HEK293 (cell line): ENCODE data around the gene SLC38A9.

ENCODE experiments used
- KLF10 ChIP-seq: fragments of 450-650 bp; IDR thresholded peaks from 2 replicates; pipeline ENCODE4 v1.5.1; 2018; ENCODE audit warnings: missing biosample characterization, mild to moderate bottlenecking, missing genetic modification characterization
- RBAK ChIP-seq: fragments of 450-650 bp; formaldehyde crosslinking; IDR thresholded peaks from 2 replicates; pipeline ENCODE4 v1.5.1; 2016; ENCODE audit warnings: missing biosample characterization, missing genetic modification characterization
- YY1 ChIP-seq: fragments of 450-650 bp; formaldehyde crosslinking; IDR thresholded peaks from 2 replicates; pipeline ENCODE4 v1.5.1; 2018; ENCODE audit warnings: missing biosample characterization, missing genetic modification characterization
- ZBTB17 ChIP-seq: fragments of 450-650 bp; formaldehyde crosslinking; IDR thresholded peaks from 2 replicates; pipeline ENCODE4 v1.5.1; 2016; ENCODE audit warnings: missing biosample characterization, missing genetic modification characterization
- ZEB2 ChIP-seq: fragments of 450-650 bp; formaldehyde crosslinking; IDR thresholded peaks from 2 replicates; pipeline ENCODE4 v1.5.1; 2016; ENCODE audit warnings: missing biosample characterization, missing genetic modification characterization
- ZNF114 ChIP-seq: fragments of 450-650 bp; formaldehyde crosslinking; IDR thresholded peaks from 2 replicates; pipeline ENCODE4 v1.5.0; 2017; ENCODE audit warnings: missing biosample characterization, missing genetic modification characterization
- ZNF280C ChIP-seq: fragments of 450-650 bp; formaldehyde crosslinking; IDR thresholded peaks from 2 replicates; pipeline ENCODE4 v1.5.1; 2016; ENCODE audit warnings: missing biosample characterization, missing genetic modification characterization
- ZNF558 ChIP-seq: fragments of 450-650 bp; formaldehyde crosslinking; IDR thresholded peaks from 2 replicates; pipeline ENCODE4 v1.5.1; 2016; ENCODE audit warnings: missing biosample characterization, missing genetic modification characterization
- ZNF621 ChIP-seq: fragments of 450-650 bp; formaldehyde crosslinking; IDR thresholded peaks from 2 replicates; pipeline ENCODE4 v1.5.1; 2017; ENCODE audit warnings: missing biosample characterization, missing genetic modification characterization
- TF ChIP-seq, protein P1 (sequence below): fragments of 450-650 bp; formaldehyde crosslinking; IDR thresholded peaks from 2 replicates; pipeline ENCODE4 v1.5.1; 2016; ENCODE audit warnings: missing biosample characterization, missing genetic modification characterization
- TF ChIP-seq, protein P2 (sequence below): IDR thresholded peaks from 2 replicates; pipeline ENCODE4 v1.6.1; 2011; ENCODE audit warnings: mild to moderate bottlenecking, low read depth, low read length, borderline replicate concordance
- TF ChIP-seq, protein P3 (sequence below): fragments of 450-650 bp; IDR thresholded peaks from 2 replicates; pipeline ENCODE4 v1.5.1; 2018; ENCODE audit warnings: missing biosample characterization, missing genetic modification characterization
- TF ChIP-seq, protein P4 (sequence below): fragments of 450-650 bp; formaldehyde crosslinking; IDR thresholded peaks from 2 replicates; pipeline ENCODE4 v1.5.1; 2016; ENCODE audit warnings: missing biosample characterization, missing genetic modification characterization
- TF ChIP-seq, protein P5 (sequence below): fragments of 450-650 bp; formaldehyde crosslinking; IDR thresholded peaks from 2 replicates; pipeline ENCODE4 v1.5.1; 2016; ENCODE audit warnings: missing biosample characterization, missing genetic modification characterization

- TF ChIP-seq ZNF621 (no peak), RBAK (tag by site-specific recombination) (no peak), ZEB2 (tag by site-specific recombination) (no peak), ZNF280C (tag by site-specific recombination) (no peak), ZBTB17 (no peak), ZNF558 (tag by site-specific recombination) (no peak), ZNF114 (no peak), YY1 (tag by site-specific recombination) (no peak), KLF10 (tag by site-specific recombination) (no peak)
- TF ChIP-seq, protein P1, sequence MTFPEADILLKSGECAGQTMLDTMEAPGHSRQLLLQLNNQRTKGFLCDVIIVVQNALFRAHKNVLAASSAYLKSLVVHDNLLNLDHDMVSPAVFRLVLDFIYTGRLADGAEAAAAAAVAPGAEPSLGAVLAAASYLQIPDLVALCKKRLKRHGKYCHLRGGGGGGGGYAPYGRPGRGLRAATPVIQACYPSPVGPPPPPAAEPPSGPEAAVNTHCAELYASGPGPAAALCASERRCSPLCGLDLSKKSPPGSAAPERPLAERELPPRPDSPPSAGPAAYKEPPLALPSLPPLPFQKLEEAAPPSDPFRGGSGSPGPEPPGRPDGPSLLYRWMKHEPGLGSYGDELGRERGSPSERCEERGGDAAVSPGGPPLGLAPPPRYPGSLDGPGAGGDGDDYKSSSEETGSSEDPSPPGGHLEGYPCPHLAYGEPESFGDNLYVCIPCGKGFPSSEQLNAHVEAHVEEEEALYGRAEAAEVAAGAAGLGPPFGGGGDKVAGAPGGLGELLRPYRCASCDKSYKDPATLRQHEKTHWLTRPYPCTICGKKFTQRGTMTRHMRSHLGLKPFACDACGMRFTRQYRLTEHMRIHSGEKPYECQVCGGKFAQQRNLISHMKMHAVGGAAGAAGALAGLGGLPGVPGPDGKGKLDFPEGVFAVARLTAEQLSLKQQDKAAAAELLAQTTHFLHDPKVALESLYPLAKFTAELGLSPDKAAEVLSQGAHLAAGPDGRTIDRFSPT (tag by site-specific recombination) = no peak
- TF ChIP-seq, protein P2, sequence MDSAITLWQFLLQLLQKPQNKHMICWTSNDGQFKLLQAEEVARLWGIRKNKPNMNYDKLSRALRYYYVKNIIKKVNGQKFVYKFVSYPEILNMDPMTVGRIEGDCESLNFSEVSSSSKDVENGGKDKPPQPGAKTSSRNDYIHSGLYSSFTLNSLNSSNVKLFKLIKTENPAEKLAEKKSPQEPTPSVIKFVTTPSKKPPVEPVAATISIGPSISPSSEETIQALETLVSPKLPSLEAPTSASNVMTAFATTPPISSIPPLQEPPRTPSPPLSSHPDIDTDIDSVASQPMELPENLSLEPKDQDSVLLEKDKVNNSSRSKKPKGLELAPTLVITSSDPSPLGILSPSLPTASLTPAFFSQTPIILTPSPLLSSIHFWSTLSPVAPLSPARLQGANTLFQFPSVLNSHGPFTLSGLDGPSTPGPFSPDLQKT = no peak
- TF ChIP-seq, protein P3, sequence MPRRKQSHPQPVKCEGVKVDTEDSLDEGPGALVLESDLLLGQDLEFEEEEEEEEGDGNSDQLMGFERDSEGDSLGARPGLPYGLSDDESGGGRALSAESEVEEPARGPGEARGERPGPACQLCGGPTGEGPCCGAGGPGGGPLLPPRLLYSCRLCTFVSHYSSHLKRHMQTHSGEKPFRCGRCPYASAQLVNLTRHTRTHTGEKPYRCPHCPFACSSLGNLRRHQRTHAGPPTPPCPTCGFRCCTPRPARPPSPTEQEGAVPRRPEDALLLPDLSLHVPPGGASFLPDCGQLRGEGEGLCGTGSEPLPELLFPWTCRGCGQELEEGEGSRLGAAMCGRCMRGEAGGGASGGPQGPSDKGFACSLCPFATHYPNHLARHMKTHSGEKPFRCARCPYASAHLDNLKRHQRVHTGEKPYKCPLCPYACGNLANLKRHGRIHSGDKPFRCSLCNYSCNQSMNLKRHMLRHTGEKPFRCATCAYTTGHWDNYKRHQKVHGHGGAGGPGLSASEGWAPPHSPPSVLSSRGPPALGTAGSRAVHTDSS (tag by site-specific recombination) = no peak
- TF ChIP-seq, protein P4, sequence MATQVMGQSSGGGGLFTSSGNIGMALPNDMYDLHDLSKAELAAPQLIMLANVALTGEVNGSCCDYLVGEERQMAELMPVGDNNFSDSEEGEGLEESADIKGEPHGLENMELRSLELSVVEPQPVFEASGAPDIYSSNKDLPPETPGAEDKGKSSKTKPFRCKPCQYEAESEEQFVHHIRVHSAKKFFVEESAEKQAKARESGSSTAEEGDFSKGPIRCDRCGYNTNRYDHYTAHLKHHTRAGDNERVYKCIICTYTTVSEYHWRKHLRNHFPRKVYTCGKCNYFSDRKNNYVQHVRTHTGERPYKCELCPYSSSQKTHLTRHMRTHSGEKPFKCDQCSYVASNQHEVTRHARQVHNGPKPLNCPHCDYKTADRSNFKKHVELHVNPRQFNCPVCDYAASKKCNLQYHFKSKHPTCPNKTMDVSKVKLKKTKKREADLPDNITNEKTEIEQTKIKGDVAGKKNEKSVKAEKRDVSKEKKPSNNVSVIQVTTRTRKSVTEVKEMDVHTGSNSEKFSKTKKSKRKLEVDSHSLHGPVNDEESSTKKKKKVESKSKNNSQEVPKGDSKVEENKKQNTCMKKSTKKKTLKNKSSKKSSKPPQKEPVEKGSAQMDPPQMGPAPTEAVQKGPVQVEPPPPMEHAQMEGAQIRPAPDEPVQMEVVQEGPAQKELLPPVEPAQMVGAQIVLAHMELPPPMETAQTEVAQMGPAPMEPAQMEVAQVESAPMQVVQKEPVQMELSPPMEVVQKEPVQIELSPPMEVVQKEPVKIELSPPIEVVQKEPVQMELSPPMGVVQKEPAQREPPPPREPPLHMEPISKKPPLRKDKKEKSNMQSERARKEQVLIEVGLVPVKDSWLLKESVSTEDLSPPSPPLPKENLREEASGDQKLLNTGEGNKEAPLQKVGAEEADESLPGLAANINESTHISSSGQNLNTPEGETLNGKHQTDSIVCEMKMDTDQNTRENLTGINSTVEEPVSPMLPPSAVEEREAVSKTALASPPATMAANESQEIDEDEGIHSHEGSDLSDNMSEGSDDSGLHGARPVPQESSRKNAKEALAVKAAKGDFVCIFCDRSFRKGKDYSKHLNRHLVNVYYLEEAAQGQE (tag by site-specific recombination) = no peak
- TF ChIP-seq, protein P5, sequence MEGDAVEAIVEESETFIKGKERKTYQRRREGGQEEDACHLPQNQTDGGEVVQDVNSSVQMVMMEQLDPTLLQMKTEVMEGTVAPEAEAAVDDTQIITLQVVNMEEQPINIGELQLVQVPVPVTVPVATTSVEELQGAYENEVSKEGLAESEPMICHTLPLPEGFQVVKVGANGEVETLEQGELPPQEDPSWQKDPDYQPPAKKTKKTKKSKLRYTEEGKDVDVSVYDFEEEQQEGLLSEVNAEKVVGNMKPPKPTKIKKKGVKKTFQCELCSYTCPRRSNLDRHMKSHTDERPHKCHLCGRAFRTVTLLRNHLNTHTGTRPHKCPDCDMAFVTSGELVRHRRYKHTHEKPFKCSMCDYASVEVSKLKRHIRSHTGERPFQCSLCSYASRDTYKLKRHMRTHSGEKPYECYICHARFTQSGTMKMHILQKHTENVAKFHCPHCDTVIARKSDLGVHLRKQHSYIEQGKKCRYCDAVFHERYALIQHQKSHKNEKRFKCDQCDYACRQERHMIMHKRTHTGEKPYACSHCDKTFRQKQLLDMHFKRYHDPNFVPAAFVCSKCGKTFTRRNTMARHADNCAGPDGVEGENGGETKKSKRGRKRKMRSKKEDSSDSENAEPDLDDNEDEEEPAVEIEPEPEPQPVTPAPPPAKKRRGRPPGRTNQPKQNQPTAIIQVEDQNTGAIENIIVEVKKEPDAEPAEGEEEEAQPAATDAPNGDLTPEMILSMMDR (tag by site-specific recombination) = no peak
Observed at GRCh38 chr5:55600497-55601203, 111.5 kb downstream of the SLC38A9 start.
